Stimulated activated CD4-positive, alpha-beta T cell treated with anti-CD3 and anti-CD28 coated beads, Interleukin-2, amount 100 ng/mL, for 48 hours (primary cell): ENCODE measurements around the gene SPTBN5.

Experiments used
- DNase-seq, 2 donors: peaks; one replicate each; pipeline ENCODE4 v3.0.0-alpha.2; 2020

Gene SPTBN5

DNA sequence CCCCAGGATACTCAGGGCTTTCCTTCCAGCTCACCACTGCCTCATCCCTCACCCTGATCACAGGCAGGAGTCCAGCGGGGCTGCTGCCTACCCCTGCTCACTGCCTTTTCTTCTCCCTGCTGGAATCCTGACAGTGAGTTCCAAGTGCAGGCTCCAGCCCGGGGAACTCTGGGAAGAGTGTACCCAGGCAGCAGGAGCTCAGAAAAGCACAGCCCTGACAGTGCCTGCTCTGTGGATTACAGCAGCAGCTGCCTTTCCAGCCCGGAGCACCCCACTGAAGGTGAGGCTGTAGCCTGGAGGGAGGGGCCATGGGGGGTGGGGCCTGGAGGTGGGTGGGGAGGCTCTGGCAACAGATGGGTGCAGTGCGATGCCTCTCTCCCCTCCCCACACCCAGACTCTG, 72.0 kb downstream of the SPTBN5 start:
- no peak for DNase-seq

DNA sequence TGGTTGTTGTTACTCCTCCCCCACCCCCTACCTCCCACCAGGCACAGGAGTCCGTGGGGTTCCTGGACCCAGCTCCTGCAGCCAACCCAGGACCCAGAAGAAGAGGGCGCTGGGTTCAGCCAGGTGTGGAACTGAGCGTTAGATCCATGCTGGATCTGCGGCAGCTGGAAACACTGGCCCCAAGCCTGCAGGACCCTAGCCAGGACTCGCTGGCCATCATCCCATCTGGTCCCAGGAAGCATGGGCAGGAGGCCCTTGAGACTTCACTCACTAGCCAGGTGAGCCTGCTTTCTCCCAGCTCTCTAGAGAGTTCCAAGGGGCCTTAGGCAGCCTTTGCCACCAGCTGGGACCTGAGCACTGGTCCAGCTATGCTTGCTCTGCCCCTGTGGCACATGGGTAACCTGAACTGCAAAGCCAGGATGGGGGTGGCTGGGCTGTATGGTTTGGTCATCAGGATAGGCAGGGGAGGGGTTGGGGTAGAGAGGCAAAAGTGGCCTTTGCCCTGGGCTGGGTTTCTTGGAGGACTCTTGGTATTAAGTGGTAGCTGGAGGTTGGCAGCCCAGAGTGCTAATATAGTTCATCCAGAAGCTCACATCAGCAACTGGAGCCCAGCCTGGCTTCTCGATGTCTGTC, 72.9 kb downstream of the SPTBN5 start:
- no peak for DNase-seq

DNA sequence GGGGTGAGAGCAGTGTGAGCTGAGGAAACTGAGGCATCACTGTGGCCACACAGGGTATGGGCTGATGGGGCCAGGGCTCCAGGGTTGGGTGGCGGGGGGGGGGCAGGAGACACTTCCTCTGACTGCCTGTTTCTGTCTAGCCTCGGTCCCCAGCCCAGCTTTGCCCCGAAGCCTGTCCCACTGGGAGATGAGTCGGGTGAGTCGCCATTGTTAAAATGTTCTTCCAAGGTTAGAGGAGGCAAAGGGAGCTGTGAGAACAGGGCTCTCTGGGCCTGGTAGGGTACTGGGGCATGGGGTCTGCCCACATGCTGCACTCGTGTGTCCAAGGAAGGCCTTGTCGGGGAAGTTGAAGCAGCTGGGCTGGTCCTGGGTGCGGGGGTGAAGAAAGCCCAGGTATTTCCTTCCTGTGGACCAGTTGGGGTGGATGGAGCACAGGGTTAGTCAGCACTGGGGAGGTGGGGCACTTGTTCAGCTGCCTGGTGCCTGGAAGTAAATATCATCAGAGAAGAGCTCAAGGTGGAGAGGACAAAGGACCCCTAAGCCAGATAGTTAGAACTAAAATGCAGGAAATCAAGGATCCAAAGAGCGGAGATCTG, 74.3 kb downstream of the SPTBN5 start:
- no peak for DNase-seq

DNA sequence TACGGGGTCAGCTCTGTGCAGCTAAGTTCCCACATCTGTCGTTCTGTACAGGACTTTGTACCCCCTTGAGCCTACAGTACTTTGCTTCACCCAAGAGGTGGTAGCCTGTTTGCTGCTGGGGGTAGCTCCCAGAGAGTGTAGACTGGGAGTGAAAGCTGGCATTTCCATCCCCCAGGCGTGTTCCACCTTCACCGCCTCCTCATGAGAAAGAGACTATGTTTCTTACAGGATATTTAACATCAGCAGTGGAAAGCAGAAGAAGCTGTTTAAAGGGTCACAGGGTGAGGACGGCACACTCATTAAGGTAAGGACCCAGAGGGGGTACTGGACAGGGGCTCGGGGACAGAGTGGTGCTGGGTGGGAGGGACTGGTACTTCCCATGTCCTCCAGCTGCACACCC, 76.1 kb downstream of the SPTBN5 start:
- no peak for DNase-seq

DNA sequence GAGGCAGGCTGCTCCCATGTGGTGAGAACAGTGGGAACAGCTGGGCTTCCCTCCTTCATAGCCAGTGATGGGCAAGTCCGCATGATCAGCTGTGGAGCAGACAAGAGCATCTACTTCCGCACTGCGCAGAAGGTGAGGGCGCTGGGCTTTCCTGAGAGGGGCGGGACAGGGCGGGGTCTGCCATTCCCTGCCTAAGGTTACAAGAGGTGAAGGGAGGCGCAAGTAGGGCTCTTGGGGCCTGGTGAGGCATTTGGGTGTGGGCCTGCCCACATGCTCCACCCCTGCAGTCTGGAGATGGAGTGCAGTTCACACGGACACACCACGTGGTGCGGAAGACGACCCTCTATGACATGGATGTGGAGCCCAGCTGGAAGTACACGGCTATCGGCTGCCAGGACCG, 76.5 kb downstream of the SPTBN5 start:
- no peak for DNase-seq

DNA sequence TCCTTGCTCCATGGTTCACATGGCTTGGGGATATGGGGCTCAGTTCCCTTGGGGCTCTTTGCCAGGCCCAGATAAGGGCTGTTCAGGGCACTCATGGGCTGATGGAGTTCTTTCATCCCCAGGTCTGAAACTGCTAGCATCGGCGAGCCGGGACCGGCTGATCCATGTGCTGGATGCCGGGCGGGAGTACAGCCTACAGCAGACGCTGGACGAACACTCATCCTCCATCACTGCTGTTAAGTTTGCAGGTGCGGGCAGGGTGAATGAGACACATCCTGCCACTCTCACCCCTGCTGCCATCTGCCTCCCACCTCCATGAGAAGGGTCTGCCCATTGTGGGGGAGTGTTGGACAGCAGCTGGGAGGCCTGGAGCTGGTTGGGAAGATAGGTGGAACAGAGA, 77.1 kb downstream of the SPTBN5 start:
- DNase-seq, result no peak

DNA sequence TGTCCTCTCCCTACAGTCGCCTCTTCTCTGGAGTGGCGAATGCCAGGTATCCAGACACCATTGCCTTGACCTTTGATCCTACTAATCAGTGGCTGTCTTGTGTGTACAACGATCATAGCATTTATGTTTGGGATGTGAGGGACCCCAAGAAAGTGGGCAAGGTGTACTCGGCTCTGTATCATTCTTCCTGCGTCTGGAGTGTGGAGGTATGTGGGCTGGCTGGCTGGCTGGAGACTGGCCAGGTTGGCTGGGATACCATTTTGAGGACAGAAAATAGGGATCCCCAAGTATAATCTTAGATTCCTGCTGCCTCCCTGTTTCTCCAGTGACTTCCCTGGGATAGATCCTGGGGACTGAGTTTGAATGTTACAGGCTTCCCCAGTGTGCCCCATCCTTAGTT, 79.3 kb downstream of the SPTBN5 start:
- no peak for DNase-seq

DNA sequence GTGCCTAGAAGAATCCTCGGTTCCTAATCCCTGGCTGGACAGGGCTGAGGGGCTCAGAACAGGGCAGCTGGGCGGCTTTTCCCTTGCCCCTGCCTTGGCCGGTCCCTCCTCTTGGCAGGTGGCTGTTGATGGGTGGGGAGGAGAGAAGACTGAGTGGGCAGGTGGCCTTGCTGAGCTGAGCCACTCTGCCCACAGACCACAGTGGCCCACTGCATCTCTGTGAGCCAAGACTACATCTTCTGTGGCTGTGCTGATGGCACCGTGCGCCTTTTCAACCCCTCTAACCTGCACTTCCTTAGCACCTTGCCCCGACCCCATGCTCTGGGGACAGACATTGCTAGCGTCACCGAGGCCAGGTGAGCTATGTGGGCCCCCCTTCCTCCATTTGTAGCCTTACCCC, 80.4 kb downstream of the SPTBN5 start:
- DNase-seq, result no peak

DNA sequence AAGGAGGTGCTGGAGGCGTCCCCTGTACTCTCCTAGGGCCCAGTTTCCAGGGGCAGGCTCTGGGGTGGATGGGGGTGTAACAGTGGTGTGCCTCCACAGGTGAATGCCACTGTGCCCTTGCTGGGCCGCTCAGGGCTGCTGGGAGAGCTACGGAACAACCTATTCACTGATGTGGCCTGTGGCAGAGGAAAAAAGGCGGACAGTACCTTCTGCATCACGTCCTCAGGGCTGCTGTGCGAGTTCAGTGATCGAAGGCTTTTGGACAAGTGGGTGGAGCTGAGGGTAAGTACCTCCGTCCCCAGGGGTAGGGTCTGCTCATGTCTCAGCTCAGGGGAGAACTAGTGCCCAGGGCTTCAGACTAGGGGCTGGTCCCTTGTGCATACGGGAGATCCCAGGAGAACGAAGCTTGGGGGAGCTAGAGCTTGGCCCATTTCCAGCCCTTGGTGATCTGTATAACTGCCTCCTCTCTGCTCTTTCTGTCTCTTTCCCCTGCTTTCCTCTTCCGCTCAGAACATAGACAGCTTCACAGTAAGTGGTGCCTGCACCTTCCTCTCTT, 81.0 kb downstream of the SPTBN5 start:
- no peak for DNase-seq

DNA sequence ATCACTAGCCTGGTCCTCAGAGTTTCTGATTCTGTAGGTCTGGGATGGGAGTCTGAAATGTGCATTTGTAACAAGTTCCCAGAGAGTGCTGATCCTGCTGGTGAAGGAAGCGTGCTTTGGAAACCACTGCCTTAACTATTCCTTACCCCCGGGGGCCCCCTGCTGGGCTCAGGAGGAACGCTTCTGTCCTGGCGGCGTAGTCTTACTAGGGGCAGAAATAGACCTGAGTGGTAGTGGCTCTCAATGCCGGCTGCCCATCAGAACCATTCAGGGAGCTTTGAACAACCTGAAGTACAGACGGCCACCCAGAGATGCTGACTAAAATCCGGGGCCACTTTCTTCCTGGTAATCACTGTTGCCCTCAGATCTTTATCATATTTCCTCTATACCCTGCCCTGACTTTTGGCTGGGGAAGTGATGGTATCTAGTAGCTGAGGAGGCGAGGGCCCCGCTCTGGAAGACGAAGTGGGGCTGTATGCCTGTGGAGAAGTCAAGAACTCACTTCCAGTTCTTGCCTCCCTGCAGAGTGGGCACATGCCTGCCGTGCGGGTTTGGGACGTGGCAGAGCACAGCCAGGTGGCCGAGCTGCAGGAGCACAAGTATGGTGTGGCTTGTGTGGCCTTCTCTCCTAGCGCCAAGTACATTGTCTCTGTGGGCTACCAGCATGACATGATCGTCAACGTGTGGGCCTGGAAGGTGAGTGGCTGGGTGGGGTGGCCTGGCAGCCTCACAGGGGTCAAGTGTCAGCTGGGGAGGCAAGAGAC, 82.2 kb downstream of the SPTBN5 start:
- peak; percentile 60 to 66 for DNase-seq

DNA sequence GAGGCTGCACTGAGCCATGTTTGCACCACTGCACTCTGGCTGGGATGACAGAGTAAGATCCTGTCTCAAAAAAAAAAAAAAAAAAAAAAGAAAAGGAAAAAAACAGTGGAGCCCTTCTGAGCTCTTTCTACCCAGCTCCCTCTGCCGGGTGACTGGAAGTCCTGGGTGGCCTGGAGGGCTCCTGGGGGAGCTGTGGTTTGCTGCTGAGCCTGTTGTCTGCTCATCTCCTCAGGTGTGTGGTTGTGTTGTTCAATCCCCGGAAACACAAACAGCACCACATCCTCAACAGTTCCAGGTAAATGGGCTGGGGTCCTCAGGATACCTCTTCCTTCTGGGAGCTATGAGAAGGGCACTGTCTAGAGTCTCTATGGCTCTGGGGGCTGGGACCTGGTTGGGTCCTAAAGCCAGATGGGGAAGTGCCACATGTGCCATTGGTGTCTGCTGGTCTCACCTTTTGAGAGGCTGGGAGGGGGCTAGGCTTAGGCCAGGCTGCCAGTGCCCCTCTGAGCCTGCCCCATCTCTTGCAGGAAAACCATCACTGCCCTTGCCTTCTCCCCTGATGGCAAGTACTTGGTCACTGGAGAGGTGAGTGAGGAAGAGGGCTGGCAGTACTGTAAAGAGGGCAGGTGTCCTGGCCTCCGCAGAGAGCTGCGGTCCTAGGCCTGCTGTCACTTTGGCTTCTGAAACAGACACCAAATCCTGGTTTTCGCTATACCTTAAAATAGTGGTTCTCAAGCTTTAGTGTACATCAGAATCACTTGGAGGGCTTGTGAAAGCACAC, 83.0 kb downstream of the SPTBN5 start:
- DNase-seq, result no peak

DNA sequence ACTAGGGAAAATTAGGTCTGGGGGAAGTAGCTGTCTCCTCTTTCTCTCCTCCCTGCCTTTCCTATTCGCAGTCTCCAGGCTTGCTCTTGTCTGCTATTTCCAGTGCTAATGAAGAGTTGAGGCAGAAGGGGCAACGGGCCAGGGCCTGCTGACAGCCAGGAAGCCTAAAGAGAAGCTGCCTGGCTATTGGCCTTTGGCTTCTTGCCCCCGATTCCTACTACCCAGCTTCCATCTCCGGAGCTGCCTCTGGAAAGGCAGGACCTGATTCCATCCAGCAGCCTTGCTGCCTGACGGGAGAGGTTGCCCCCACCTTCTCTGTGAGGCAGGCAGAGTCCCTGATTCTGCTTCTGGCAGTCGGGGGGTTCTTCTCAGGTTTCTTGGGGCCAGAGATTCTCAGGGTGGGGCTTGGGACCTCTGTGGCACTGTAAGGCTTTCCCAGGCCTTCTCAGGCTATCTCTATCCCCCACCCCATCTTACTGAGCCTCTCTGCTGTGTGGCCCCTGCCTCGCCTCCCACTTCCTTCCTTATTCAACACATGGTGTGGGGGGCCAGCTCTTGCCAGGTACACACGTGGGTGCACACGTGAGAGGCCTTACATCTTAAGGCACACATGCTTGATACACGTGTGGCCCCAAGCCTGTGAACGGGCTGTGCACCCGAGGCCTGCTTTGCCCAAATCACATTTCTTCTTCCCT, 84.2 kb downstream of the SPTBN5 start:
- DNase-seq, result no peak

DNA sequence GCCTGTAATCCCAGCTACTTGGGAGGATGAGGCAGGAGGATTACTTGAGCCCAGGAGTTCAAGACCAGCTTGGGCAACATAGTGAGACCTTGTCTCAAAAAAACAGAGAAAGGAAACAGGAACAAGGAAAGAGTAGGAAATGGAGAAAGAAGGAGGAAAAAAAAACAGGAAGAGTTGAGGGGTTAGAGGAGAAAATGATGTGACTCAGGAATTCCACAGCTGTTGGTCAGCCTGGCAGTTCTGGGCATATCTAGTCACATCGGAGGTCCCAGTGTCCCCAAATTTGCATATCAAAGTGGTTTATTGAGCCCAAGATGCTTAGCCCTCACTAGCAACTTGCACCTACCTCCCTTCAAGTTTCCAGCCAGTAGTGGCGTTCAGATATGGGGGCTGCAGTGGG, 84.7 kb downstream of the SPTBN5 start:
- DNase-seq, result no peak

DNA sequence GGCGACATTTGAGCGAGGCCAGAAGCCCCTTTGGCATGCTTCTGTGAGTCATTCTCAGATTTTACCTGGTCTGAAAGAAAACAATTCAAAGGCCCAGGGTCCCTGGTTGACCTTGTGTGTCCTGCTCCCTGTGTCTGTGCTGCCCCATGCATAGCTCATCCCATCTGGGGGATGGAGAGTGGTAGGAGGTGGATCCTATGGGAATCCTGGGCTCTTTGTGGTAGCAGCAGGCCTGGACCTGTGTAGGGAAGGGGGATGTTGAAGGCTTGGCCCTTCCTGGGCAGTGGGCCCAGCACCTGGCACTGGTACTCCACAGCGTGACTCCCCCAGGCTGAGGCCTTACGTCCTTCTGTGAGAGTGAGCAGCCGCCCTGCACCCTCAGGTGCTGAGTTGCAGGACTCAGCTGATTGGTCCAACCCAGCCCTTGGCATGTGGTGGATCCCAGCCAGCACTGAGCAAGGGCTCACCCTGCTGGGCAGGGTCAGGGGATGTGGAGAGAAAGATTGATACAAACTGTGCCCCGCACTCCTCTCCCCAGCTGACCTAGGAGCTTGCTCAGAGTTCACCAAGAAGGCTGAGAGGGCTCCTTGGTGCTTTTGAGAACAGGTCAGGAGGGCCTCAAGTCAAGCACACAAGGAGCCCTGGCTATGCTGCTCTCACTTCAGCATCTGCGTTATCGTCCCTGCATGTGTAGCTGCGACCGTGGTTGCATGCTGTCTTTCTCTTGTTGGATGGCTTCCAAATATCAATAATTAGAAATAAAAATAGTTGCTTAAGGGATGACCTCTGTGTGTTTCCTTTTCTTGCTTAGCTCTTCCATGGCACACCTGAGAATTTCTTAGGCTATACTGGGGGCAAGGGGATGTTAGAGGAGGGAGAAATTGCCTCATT, 87.3 kb downstream of the SPTBN5 start:
- no peak for DNase-seq

DNA sequence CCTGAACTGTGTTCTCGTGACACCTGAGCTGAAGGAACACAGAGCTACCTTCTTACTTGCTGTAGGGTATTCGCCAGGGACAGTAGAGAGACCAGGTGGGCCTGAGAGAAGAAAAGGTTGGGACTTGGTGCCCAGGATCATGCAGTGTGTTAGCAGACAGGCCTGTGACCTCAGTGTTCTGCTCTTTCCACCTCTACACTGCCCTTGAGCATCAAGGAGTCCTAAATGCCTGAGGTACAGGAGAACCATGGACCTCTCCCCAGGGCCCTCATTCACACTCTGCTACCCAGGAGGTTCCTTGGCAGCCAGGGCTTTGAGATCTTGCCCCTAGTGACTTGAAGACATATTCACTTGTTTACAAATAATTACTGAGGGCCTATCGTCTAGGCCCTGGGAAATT, 88.1 kb downstream of the SPTBN5 start:
- DNase-seq, result no peak

DNA sequence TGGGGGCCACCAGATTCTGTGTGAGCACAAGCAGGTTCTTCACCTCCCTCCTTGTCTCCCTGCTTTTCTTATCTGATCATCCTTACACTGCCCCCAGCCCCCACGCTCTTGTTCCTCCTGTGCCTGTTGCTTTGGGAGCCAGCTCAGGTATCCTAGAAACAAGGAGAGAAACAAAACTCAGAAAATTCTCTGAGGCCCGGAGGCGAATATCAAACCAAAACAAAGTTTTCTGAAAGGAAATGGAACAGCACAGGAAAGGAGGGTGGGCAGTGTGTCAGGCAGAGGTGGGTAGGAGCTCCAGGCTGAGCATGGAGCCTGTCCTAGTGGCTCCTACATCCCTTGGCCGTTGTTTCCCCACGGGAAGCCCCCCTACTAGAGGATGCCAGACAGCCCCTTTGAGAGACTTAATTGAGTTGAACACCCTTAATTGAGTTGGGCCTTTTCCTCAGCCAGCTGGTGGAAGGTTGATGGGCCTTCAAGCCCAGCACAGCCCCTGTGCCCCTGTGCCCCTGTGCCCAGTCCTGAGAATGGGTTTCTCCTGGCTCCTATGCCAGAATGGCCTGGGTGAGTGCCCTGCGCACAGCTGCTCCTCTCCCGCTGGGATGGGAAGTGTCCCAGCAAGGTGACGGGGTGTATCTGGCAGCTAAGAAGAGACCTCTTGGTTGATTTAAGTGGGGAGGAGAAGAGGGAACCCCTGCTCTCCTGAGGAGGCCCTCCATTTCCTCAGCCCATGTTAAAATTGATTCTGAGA, 88.8 kb downstream of the SPTBN5 start:
- DNase-seq, result no peak

DNA sequence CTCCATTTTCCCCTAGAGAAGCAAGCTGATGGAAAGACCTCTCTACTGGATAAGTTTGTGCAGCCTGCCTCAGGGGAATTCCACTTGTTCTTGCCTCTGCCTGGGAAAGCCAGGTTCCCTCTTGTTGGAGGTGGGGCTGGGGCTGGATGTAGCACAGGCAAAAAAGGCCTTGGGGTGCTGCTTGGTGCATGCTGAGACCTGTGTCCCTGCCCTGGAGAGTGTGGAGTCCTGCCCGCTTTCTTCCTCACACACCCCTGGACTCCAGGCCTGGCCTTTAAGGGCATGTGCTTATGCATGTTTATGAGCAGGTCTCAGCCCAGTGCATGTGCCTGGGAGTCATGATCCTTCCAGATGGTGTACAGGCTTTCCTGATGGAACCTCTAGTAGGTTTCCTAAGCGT, 89.5 kb downstream of the SPTBN5 start:
- DNase-seq, result no peak

DNA sequence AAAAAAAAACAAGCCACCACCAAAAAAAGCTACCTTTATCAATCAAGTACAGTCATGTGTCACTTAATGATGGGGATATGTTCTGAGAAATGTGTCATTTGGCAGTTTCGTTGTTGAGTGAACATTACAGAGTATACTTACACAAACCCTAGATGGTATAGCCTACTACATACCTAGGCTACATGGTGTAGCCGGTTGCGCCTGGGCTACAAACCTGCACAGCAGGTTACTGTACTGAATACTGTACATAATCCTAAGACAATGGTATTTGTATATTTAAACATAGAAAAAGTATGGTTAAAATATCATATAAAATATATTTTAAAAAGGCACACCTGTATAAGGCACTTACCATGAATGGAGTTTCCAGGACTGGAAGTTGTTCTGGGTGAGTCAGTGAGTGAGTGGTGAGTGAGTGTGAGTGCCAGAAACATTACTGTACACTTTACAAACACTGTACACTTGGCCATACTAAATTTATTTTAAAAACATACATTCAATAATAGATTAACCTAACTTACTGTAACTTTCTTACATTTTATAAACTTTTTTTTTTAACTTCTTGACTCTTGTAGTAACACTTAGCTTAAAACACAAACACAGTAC, 91.9 kb downstream of the SPTBN5 start:
- no peak for DNase-seq

DNA sequence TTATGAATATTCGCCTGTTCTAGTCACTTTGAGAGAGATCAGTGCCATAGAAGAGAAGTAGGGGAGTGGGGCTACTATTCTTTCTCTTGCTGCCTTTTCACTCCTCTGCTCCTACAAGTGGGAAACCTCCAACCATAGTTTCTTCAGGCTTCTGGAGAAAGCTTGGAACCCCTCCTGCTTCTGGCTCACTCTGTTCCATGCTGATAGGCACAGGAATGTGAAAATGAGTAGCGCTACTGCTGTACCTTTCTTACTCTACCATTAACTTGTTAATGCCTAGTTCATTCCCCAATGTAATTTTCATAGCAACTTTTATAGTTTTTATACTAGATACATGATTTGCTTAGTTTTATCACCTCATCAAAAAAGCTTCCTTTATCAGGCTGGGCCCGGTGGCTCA, 92.7 kb downstream of the SPTBN5 start:
- DNase-seq, result no peak

DNA sequence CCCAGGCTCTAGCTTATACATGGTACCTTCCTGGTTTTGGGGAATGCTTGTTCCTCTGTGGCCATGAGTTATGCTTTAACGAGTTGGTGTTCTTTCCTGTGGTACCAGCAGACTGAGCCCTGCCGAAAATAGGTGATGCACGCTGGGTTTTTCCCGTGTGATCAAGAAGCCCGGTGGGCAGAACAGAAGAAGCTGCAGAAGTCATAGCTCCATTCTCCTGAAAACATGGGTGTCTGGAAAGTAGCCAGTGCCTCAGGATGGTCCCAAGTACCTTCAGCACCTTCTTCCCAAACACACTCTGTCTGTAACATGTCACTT, 94.4 kb downstream of the SPTBN5 start:
- no peak for DNase-seq
